ENCODE measurements around the gene C1orf167.

The C1orf167 gene

GRCh38 chr1:11765661-11766428 lies 3.9 kb downstream of the C1orf167 start:
- H3K4me1 ChIP-seq (ENCODE audit: insufficient read depth, poor library complexity, severe bottlenecking), result no peaks in the 10 kb centered on the region
- TF ChIP-seq, protein P1, sequence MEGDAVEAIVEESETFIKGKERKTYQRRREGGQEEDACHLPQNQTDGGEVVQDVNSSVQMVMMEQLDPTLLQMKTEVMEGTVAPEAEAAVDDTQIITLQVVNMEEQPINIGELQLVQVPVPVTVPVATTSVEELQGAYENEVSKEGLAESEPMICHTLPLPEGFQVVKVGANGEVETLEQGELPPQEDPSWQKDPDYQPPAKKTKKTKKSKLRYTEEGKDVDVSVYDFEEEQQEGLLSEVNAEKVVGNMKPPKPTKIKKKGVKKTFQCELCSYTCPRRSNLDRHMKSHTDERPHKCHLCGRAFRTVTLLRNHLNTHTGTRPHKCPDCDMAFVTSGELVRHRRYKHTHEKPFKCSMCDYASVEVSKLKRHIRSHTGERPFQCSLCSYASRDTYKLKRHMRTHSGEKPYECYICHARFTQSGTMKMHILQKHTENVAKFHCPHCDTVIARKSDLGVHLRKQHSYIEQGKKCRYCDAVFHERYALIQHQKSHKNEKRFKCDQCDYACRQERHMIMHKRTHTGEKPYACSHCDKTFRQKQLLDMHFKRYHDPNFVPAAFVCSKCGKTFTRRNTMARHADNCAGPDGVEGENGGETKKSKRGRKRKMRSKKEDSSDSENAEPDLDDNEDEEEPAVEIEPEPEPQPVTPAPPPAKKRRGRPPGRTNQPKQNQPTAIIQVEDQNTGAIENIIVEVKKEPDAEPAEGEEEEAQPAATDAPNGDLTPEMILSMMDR (IDR thresholded peaks at IDR 0.05; ENCODE audit: poor library complexity, severe bottlenecking), result no peak

DNA sequence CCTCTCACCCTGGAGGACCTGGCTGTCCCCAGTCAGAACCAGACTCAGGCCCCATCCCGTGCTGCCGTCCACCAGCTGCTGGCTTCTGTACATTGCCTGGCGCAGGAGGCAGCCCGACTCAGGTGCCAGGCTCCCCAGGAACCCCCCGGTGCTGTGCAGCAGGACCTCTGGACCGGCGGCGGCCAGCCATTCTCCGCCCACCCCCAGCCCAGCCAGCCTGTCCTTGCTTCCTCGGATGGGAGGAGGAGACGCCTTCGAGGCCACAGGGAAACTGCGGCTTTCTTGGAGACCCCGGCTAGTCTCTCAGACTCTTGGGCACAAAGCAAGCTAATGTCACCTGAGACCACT lies 4.4 kb downstream of the C1orf167 start:
- no peaks in the 10 kb centered on the region for H3K9me3 ChIP-seq (ENCODE audit: severe bottlenecking)
- H3K27ac ChIP-seq (ENCODE audit: poor library complexity, severe bottlenecking), result no peak overlapping the region
- H3K36me3 ChIP-seq (ENCODE audit: low read depth), result no peaks in the 10 kb centered on the region
- TF ChIP-seq, protein P1 (IDR thresholded peaks at IDR 0.05; ENCODE audit: poor library complexity, severe bottlenecking), result no peak
- H3K27me3 ChIP-seq (ENCODE audit: insufficient read depth, poor library complexity, severe bottlenecking), result no peaks in the 10 kb centered on the region
- DNase-seq (ENCODE audit: low spot score), result no peak
- ATAC-seq (ENCODE audit: low read depth), result no peak
- H3K4me3 ChIP-seq (ENCODE audit: severe bottlenecking), result no peak overlapping the region
- no peaks in the 10 kb centered on the region for H3K4me1 ChIP-seq (ENCODE audit: insufficient read depth, poor library complexity, severe bottlenecking)

More at GRCh38 chr1:11765661-11766428, 3.9 kb downstream of the C1orf167 start:
- DNase-seq (ENCODE audit: low spot score), result no peak
- H3K4me3 ChIP-seq (ENCODE audit: severe bottlenecking), result no peak overlapping the region
- H3K27ac ChIP-seq (ENCODE audit: poor library complexity, severe bottlenecking), result no peak overlapping the region
- ATAC-seq (ENCODE audit: low read depth), result no peak
- no peaks in the 10 kb centered on the region for H3K27me3 ChIP-seq (ENCODE audit: insufficient read depth, poor library complexity, severe bottlenecking)
- H3K9me3 ChIP-seq (ENCODE audit: severe bottlenecking), result no peaks in the 10 kb centered on the region
- H3K36me3 ChIP-seq (ENCODE audit: low read depth), result no peaks in the 10 kb centered on the region

DNA sequence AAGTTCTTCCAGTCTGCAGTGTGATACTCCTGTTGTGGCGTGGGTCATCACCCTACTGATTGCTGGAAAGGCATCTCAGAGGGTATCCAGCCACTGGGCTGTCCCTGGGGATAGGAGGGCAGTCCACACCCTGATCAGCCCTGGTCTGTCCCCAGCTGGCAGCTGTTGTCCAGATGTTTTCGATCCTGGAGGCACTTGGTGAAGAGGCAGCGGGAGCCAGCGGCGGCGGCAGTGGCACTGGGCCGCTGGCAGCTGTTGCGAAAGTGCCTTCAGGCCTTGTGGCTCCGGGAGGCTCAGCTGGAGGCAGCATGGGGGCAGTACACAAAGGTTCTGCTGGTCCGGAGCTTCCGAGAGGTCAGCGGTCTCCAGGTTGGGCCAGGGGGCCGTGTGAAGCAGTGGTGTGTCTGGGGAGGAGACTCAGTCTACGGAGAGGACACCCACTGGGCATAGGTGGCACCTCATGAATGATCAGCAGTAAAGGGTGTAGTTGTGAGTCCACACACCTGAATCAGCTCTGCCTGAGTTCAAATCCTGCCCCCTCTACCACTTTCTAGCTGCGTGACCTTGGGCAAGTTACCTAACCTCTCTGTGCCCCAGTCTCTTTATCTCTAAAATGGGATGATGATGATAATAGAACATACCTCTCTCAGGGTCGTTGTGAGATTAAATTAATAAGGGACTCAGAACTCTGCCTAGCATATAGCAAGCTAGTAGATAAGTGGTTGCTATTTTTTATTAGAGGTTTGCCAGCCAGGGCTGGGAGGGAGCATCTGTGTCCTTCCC lies 6.1 kb downstream of the C1orf167 start:
- DNase-seq (ENCODE audit: low spot score) (no peak), ATAC-seq (ENCODE audit: low read depth) (no peak)
- Histone ChIP-seq H3K36me3 (ENCODE audit: low read depth) (no peaks in the 10 kb centered on the region), H3K27ac (ENCODE audit: poor library complexity, severe bottlenecking) (no peak overlapping the region), H3K27me3 (ENCODE audit: insufficient read depth, poor library complexity, severe bottlenecking) (no peaks in the 10 kb centered on the region), H3K9me3 (ENCODE audit: severe bottlenecking) (no peaks in the 10 kb centered on the region), H3K4me1 (ENCODE audit: insufficient read depth, poor library complexity, severe bottlenecking) (no peaks in the 10 kb centered on the region), H3K4me3 (ENCODE audit: severe bottlenecking) (no peak overlapping the region)
- TF ChIP-seq, protein P1 (IDR thresholded peaks at IDR 0.05; ENCODE audit: poor library complexity, severe bottlenecking), result no peak

DNA sequence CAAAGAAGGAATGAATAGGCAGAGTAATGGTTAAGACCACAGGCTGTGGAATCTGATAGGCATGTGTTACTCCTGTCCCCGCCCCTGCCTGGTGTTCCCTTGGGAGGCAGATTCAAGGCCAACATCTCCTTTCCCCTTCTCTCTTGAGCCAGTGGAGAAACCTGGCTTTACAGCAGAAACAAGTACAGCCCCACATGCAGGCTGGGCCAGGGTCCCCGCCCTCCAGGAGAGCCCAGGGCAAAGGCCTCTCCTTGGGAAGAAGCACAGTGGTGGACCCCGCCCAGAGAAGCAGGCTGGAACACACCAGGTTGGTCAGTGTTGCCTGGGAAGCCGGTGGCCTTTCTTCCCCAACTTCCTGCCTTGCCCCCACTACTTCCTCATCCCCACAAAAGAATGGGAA lies 6.8 kb downstream of the C1orf167 start:
- Histone ChIP-seq H3K9me3 (ENCODE audit: severe bottlenecking) (no peaks in the 10 kb centered on the region), H3K27ac (ENCODE audit: poor library complexity, severe bottlenecking) (no peak overlapping the region), H3K27me3 (ENCODE audit: insufficient read depth, poor library complexity, severe bottlenecking) (no peaks in the 10 kb centered on the region), H3K4me1 (ENCODE audit: insufficient read depth, poor library complexity, severe bottlenecking) (no peaks in the 10 kb centered on the region), H3K36me3 (ENCODE audit: low read depth) (no peaks in the 10 kb centered on the region), H3K4me3 (ENCODE audit: severe bottlenecking) (no peak overlapping the region)
- TF ChIP-seq, protein P1 (IDR thresholded peaks at IDR 0.05; ENCODE audit: poor library complexity, severe bottlenecking), result no peak
- ATAC-seq (ENCODE audit: low read depth), result no peak
- no peak for DNase-seq (ENCODE audit: low spot score)
